Measurements from ENCODE around the gene CELA2B. TPM values are rescaled to one million over a fixed set of nuclear protein-coding genes. Genes with fewer than 3 reads are reported as not detected.
A peak's percentile ranks its signal among the peaks of the same experiment; 100 is the strongest.

The CELA2B gene
- total RNA-seq, 1 donor from 2014 or later: not detected

DNA sequence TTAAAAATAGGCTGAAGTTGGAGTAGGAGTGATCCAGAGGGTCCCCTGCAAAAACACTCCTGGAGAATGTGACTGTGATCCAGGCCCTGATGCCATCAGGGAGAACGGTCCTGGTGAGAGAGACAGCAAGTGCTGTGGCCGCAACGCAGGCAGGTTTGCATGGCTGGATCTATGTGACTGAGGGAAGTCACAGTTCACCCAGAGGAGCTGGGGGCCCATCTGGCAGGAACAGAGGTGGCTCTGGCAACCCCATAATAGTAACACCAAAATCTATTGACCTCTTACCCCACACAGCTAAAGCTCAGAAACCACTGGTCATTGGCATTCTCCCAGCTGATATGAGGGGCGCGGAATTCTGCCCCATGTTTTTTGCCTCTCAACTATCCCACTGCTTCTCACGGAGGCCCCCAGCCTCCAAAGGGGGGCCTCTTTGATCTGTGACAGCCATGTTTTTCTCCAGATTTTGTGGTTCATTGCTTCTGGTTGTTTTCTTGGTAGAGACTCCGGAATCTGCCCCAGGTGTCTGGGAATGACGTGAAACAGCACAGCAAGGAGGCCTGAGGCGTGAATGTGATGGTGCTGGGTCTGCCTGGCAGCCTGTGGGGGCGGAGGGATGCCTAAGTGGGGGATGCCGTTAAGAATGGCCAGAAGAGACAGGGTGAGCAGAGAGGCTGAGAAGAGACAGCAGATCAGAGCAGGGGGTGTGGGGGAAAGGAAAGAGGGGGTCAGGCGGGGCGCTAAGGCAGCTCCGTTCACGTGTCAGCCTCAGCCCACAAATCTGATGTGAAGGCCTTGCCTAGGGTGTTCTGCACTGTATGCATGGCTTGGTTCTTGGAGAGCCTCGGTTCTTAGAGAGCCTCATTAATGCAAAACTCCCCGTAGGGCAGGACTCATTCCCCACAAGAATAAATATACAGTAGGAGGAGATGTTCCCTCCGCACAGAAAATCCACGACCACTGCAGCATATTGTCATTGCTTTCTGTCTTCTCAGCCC lies 24.6 kb downstream of the CELA2B start:
- Histone ChIP-seq H3K4me1 (no peaks in the 10 kb centered on the region), H3K27me3 (ENCODE audit: low read depth) (no peaks in the 10 kb centered on the region), H3K4me3 (no peak overlapping the region), H3K27ac (replicated peaks) (no peak overlapping the region), H3K9me3 (replicated peaks) (peaks cover 7% of the 10 kb centered on the region), H3K36me3 (peaks cover 71% of the 10 kb centered on the region)
- intact Hi-C loops (cut with micrococcal nuclease): no loop called here
- DNase-seq: no peak
- TF ChIP-seq, protein P1, sequence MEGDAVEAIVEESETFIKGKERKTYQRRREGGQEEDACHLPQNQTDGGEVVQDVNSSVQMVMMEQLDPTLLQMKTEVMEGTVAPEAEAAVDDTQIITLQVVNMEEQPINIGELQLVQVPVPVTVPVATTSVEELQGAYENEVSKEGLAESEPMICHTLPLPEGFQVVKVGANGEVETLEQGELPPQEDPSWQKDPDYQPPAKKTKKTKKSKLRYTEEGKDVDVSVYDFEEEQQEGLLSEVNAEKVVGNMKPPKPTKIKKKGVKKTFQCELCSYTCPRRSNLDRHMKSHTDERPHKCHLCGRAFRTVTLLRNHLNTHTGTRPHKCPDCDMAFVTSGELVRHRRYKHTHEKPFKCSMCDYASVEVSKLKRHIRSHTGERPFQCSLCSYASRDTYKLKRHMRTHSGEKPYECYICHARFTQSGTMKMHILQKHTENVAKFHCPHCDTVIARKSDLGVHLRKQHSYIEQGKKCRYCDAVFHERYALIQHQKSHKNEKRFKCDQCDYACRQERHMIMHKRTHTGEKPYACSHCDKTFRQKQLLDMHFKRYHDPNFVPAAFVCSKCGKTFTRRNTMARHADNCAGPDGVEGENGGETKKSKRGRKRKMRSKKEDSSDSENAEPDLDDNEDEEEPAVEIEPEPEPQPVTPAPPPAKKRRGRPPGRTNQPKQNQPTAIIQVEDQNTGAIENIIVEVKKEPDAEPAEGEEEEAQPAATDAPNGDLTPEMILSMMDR (IDR thresholded peaks at IDR 0.05; ENCODE audit: borderline replicate concordance): no peak

DNA sequence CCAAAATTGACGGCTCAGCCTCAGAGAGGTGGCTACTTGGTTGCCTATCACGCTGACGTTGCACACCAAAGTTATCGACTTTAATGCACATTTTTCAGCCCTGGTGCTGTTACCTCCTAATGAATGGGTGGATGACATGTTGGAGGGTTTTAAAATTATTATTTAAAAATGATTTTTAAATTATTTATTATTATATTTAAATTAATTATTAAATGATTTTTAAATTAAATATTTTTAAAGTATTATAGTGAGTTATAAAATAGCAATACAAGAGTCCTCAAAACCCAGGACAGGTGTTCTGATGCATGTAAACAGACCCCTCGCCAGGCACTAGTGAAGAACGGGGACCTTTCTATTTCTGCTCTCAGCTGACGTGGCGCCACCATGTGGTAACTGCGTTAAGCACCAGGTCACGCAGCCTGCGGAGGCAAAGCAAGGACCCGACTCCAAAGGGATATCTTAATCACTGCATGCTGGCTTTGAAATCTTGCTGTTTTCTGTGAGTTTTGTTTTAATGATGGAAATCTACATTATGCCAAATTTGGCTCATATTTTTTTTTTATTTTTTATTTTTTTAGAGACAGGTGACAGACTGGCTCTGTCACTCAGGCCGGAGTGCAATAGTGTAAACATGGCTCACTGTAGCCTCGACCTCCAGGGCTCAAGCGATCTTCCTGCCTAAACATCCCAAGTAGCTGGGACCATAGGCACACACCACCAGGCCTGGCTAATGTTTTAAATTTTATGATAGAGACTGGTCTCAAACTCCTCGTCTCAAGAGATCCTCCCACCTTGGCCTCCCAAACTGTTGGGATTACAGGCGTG lies 25.5 kb downstream of the CELA2B start:
- no peak overlapping the region for H3K4me3 ChIP-seq
- H3K27me3 ChIP-seq (ENCODE audit: low read depth): no peaks in the 10 kb centered on the region
- H3K4me1 ChIP-seq: no peaks in the 10 kb centered on the region
- intact Hi-C loops (cut with micrococcal nuclease): no loop called here
- TF ChIP-seq, protein P1 (IDR thresholded peaks at IDR 0.05; ENCODE audit: borderline replicate concordance): peak; percentile 77
- H3K27ac ChIP-seq (replicated peaks): no peak overlapping the region
- H3K9me3 ChIP-seq (replicated peaks): peaks cover 7% of the 10 kb centered on the region
- peaks cover 76% of the 10 kb centered on the region for H3K36me3 ChIP-seq
- DNase-seq: peak; percentile 52

DNA sequence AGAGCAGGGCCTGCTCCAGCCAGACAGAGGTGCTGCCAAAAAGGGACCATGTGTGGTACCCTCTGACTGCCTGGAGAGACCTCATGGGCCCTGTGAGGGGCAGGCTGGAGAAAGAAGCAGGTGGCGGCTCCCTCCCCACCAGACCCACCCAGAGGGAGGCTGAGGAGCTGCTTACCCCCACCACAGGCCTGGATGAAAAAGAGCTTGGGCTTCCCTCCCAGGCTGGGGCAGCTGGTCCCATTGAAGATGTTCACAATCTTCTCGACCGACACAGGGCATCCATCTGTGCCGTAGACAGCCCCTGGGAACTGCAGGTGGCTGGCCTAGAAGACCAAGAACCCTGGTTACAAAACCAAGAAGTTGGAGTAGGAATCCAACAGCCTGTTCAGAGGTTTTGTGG lies 28.5 kb downstream of the CELA2B start:
- DNase-seq: no peak
- no peak overlapping the region for H3K4me3 ChIP-seq
- H3K27ac ChIP-seq (replicated peaks): no peak overlapping the region
- peaks cover 23% of the 10 kb centered on the region for H3K4me1 ChIP-seq
- TF ChIP-seq, protein P1 (IDR thresholded peaks at IDR 0.05; ENCODE audit: borderline replicate concordance): no peak
- no peaks in the 10 kb centered on the region for H3K9me3 ChIP-seq (replicated peaks)
- intact Hi-C loops (cut with micrococcal nuclease): no loop called here
- H3K27me3 ChIP-seq (ENCODE audit: low read depth): no peaks in the 10 kb centered on the region
- H3K36me3 ChIP-seq: peaks cover 59% of the 10 kb centered on the region

DNA sequence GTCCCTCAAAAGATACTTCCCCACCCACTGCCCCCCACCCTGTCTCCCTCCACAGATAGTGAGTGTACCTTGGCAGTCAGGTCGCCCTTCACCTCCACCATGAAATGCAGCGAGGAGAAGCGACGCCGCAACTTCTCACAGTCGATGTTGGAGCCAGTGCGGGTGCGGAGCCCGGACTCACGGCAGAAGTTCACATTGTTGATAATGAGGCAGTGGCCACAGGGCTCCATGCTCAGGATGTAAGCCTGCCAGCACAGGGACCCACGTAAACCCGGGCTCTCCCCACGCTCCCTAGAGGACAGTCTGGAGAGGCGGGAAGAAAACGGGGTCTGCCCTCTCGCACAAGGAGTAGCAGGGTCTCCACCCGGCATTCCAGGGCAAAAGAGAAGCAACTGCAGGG lies 30.9 kb downstream of the CELA2B start:
- TF ChIP-seq, protein P1 (IDR thresholded peaks at IDR 0.05; ENCODE audit: borderline replicate concordance): no peak
- Histone ChIP-seq H3K4me3 (no peak overlapping the region), H3K36me3 (peaks cover 54% of the 10 kb centered on the region), H3K4me1 (peaks cover 23% of the 10 kb centered on the region), H3K27ac (replicated peaks) (peak overlapping the region; percentile 37), H3K9me3 (replicated peaks) (no peaks in the 10 kb centered on the region), H3K27me3 (ENCODE audit: low read depth) (no peaks in the 10 kb centered on the region)
- DNase-seq: no peak
- intact Hi-C loops (cut with micrococcal nuclease): no loop called here

DNA sequence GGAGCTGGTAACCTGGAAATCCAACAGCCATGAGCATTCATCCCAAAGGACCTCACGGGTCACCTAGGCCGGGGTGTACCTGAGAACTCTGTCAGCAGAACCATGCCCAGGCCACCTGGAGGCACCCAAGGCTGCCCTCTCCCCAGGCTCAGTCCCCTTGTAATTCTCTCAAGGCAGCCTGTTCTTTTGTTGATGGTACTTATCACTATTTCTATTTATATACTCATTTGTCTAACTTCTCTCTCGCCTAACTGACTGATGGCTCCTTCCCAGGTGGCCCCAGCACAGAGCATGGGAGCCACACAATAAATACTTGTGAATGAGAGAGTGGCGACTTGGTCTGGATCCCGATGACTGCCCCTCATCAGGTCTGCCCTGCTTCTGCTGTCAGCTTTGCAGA lies 31.4 kb downstream of the CELA2B start:
- peaks cover 58% of the 10 kb centered on the region for H3K36me3 ChIP-seq

More for the DNA sequence above, 31.4 kb downstream of the CELA2B start:
- peaks cover 23% of the 10 kb centered on the region for H3K4me1 ChIP-seq
- H3K4me3 ChIP-seq: no peak overlapping the region
- H3K9me3 ChIP-seq (replicated peaks): no peaks in the 10 kb centered on the region
- no peak for DNase-seq
- no peaks in the 10 kb centered on the region for H3K27me3 ChIP-seq (ENCODE audit: low read depth)
- TF ChIP-seq, protein P1 (IDR thresholded peaks at IDR 0.05; ENCODE audit: borderline replicate concordance): no peak
- H3K27ac ChIP-seq (replicated peaks): peak overlapping the region; percentile 37
- intact Hi-C loops (cut with micrococcal nuclease): no loop called here
